ENCODE results near the gene SH3GL2.
A peak's percentile ranks its signal among the peaks of the same experiment; 100 is the strongest.

GRCh38 chr9:17578577-17578910 is 322 bp upstream of the SH3GL2 start:
- no peak for TF ChIP-seq YY1 (IDR thresholded peaks at IDR 0.05; ENCODE audit: low read depth)
- no peak for TF ChIP-seq EP300 (IDR thresholded peaks at IDR 0.05; ENCODE audit: borderline replicate concordance)
- no peak for TF ChIP-seq MAX (IDR thresholded peaks at IDR 0.05)
- no peak for TF ChIP-seq RAD21 (IDR thresholded peaks at IDR 0.05; ENCODE audit: low read depth)
- TF ChIP-seq CREB1 (IDR thresholded peaks at IDR 0.05; ENCODE audit: low read depth) = no peak
- no peak for TF ChIP-seq REST (IDR thresholded peaks at IDR 0.05; ENCODE audit: low read depth)
- TF ChIP-seq CEBPB (IDR thresholded peaks at IDR 0.05) = no peak
- 0 out of 2 replicates have a peak, but pooled peaks have one; percentile 19 for TF ChIP-seq ZBTB7A (IDR thresholded peaks at IDR 0.05; ENCODE audit: low read depth)
- TF ChIP-seq NFIC (IDR thresholded peaks at IDR 0.05) = no peak
- TF ChIP-seq TEAD4 (IDR thresholded peaks at IDR 0.05) = no peak
- no peak for TF ChIP-seq FOXM1 (IDR thresholded peaks at IDR 0.05; ENCODE audit: borderline replicate concordance, low read depth)
- TF ChIP-seq USF1 (IDR thresholded peaks at IDR 0.05) = no peak
- no peak for TF ChIP-seq TCF12 (IDR thresholded peaks at IDR 0.05; ENCODE audit: low read depth)
